H7 (cell line): ENCODE data around the gene TPCN2. TPM values are rescaled to one million over a fixed set of nuclear protein-coding genes. Genes with fewer than 3 reads are reported as not detected.

Experiments used
- DNase-seq: peaks from one replicate; pipeline ENCODE4 v3.0.0; 2012
- H3K27me3 ChIP-seq: 2 replicates; pipeline ENCODE4 v1.6.0; 2011; ENCODE audit warnings: mild to moderate bottlenecking, low read length; ENCODE audit not compliant: control insufficient read depth, insufficient read depth
- H3K36me3 ChIP-seq: replicated peaks from 2 replicates; pipeline ENCODE4 v1.5.1; 2011; ENCODE audit warnings: low read length; ENCODE audit not compliant: control insufficient read depth, insufficient read depth
- H3K4me3 ChIP-seq: 2 replicates; pipeline ENCODE4 v1.5.1; 2011; ENCODE audit warnings: low read depth, mild to moderate bottlenecking, control low read depth, low read length, moderate library complexity; ENCODE audit not compliant: insufficient read depth
- total RNA-seq: library from RNA; depleted of rRNA; stranded (reverse); fragments of >200 nt; shearing (Covaris generic); gene quantifications from 2 replicates; pipeline ENCODE4 v1.2.3, GENCODE V29; 2014

The TPCN2 gene
- total RNA-seq, 1 experiment from 2014 or later, result 13.2 TPM

GRCh38 chr11:69092263-69092662, 43.5 kb downstream of the TPCN2 start:
- H3K4me3 ChIP-seq, result no peak overlapping the region
- no peaks in the 10 kb centered on the region for H3K27me3 ChIP-seq
- no peak for DNase-seq
- peaks cover 20% of the 10 kb centered on the region for H3K36me3 ChIP-seq

GRCh38 chr11:69093106-69093505, 44.4 kb downstream of the TPCN2 start:
- no peak for DNase-seq

GRCh38 chr11:69094111-69094914, 45.6 kb downstream of the TPCN2 start:
- no peak overlapping the region for H3K4me3 ChIP-seq
- H3K36me3 ChIP-seq, result peaks cover 17% of the 10 kb centered on the region
- peak; percentile 76 for DNase-seq
- H3K27me3 ChIP-seq, result no peaks in the 10 kb centered on the region

More at GRCh38 chr11:69093106-69093505, 44.4 kb downstream of the TPCN2 start:
- no peaks in the 10 kb centered on the region for H3K27me3 ChIP-seq
- H3K36me3 ChIP-seq, result peaks cover 17% of the 10 kb centered on the region
- no peak overlapping the region for H3K4me3 ChIP-seq

GRCh38 chr11:69094915-69095290, 46.2 kb downstream of the TPCN2 start:
- no peak for DNase-seq
- no peaks in the 10 kb centered on the region for H3K27me3 ChIP-seq
- H3K36me3 ChIP-seq, result peaks cover 13% of the 10 kb centered on the region
- H3K4me3 ChIP-seq, result no peak overlapping the region

GRCh38 chr11:69095300-69095699, 46.6 kb downstream of the TPCN2 start:
- Histone ChIP-seq H3K4me3 (no peak overlapping the region), H3K27me3 (no peaks in the 10 kb centered on the region), H3K36me3 (peaks cover 11% of the 10 kb centered on the region)
- DNase-seq, result no peak

GRCh38 chr11:69096473-69096872, 47.7 kb downstream of the TPCN2 start:
- H3K27me3 ChIP-seq, result no peaks in the 10 kb centered on the region
- no peak for DNase-seq
- H3K4me3 ChIP-seq, result no peak overlapping the region
- H3K36me3 ChIP-seq, result peaks cover 9% of the 10 kb centered on the region

GRCh38 chr11:69097263-69097662, 48.5 kb downstream of the TPCN2 start:
- Histone ChIP-seq H3K27me3 (no peaks in the 10 kb centered on the region), H3K36me3 (peaks cover 5% of the 10 kb centered on the region), H3K4me3 (no peak overlapping the region)
- no peak for DNase-seq

- no peak overlapping the region for H3K4me3 ChIP-seq
Observed at GRCh38 chr11:69099180-69099579, 50.4 kb downstream of the TPCN2 start.

GRCh38 chr11:69100454-69101114, 51.9 kb downstream of the TPCN2 start:
- Histone ChIP-seq H3K4me3 (no peak overlapping the region), H3K36me3 (peaks cover 2% of the 10 kb centered on the region), H3K27me3 (no peaks in the 10 kb centered on the region)
- no peak for DNase-seq

More at GRCh38 chr11:69099180-69099579, 50.4 kb downstream of the TPCN2 start:
- H3K27me3 ChIP-seq, result no peaks in the 10 kb centered on the region
- peaks cover 2% of the 10 kb centered on the region for H3K36me3 ChIP-seq
- DNase-seq, result no peak

GRCh38 chr11:69101115-69101791, 52.5 kb downstream of the TPCN2 start:
- H3K36me3 ChIP-seq, result no peaks in the 10 kb centered on the region; the same call in 1 of the 2 replicates
- no peak overlapping the region for H3K4me3 ChIP-seq
- no peaks in the 10 kb centered on the region for H3K27me3 ChIP-seq
- peak; percentile 98 for DNase-seq

- DNase-seq, result no peak
- no peaks in the 10 kb centered on the region for H3K27me3 ChIP-seq
- no peak overlapping the region for H3K4me3 ChIP-seq
- no peaks in the 10 kb centered on the region for H3K36me3 ChIP-seq
Observed at GRCh38 chr11:69101792-69102695, 53.3 kb downstream of the TPCN2 start.

GRCh38 chr11:69102732-69103615, 54.2 kb downstream of the TPCN2 start:
- Histone ChIP-seq H3K36me3 (no peaks in the 10 kb centered on the region), H3K27me3 (no peaks in the 10 kb centered on the region), H3K4me3 (no peak overlapping the region)
- no peak for DNase-seq

- Histone ChIP-seq H3K4me3 (no peak overlapping the region), H3K27me3 (no peaks in the 10 kb centered on the region), H3K36me3 (no peaks in the 10 kb centered on the region)
- DNase-seq, result no peak
Observed at GRCh38 chr11:69104212-69104855, 55.6 kb downstream of the TPCN2 start.
